Stimulated activated naive CD8-positive, alpha-beta T cell treated with anti-CD3 and anti-CD28 coated beads, Interleukin-15, Interleukin-2, amounts not matched to agents 100 U/mL and 50 U/mL, for 24 hours (primary cell): ENCODE data around the gene HMG20A.

Experiments
- ATAC-seq: fragments of 150-1000 bp; cut with Tn5 transposase; one replicate; pipeline ENCODE4 v1.10.0; 2021
- DNase-seq: peaks from one replicate; pipeline ENCODE4 v3.0.0; 2021

HMG20A gene

GRCh38 chr15:77521206-77521605 is 100.5 kb downstream of the HMG20A start:
- ATAC-seq = no peak
- no peak for DNase-seq

GRCh38 chr15:77525400-77525811 is 104.7 kb downstream of the HMG20A start:
- ATAC-seq = no peak
- DNase-seq = no peak

DNA sequence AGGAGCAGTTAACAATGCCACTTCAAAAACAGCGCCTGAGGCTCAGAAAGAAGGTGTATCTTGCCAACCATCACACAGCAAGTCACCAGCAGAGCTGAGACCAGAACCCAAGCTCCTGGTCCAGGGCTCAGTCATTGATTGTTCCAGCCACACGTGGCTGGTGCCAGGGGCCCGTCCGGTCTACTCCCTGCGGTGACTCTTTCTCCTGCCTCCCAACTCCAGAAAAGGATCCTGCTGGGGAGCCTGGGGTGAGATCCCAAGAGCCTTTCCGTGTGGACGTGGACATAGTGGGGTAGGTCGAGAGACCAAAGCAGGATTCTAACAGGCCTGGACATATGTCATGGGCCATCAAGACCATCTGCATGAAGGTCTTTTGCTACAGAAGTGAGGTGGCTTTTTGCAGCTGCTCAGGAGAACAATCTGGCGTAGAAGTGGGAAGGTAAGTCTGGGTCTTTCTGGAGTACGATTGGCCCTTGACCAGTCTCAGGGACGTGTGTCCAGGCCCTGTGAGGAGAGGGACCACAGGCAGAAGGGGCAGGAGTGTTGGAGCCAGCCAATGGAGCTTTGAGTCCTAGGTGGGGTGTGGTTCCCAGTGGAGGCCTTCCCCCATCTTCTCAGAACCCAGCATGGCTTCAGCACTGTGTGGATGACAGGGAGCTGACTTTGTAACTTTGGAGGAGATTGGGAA is 105.4 kb downstream of the HMG20A start:
- ATAC-seq (no peak), DNase-seq (no peak)

GRCh38 chr15:77526595-77527163 is 106.0 kb downstream of the HMG20A start:
- no peak for ATAC-seq
- DNase-seq = no peak

- DNase-seq (no peak), ATAC-seq (no peak)
Measured at GRCh38 chr15:77527164-77527778, 106.6 kb downstream of the HMG20A start.

- ATAC-seq (no peak), DNase-seq (no peak)
Measured at GRCh38 chr15:77527831-77528231, 107.1 kb downstream of the HMG20A start.

DNA sequence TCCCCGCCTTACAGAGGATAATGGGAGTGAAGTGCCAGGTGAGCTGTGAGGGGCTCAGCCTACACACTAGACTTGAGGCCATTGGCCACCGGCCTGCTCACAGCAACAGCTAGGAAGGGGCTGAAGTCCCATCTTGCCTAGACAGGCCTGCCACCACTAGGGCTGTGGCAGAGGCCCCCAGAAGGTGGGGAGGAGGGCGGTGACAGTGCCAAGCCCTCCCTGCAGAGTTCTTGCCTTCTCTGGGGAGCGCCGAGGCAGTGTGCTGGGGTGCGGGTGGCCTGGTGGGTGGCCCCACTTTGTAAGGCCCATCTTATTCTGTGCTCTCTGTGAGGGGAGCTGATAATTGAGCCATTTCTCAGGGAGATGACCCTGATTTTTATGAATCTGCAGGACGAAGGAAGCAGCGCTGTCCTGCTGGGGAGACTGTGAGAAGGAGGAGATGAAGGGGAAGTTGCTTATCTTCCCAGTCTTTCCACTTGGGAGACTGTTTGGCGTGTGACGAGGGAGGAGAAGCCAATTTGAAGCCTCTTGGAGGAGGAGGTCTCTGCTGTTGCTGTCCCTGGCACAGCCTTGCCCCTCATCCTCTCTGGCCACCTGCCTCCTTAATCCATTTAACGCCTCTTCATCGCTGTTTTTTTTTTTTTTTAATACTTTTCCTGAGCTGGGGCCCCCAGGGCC is 107.7 kb downstream of the HMG20A start:
- ATAC-seq = no peak
- DNase-seq = no peak

DNA sequence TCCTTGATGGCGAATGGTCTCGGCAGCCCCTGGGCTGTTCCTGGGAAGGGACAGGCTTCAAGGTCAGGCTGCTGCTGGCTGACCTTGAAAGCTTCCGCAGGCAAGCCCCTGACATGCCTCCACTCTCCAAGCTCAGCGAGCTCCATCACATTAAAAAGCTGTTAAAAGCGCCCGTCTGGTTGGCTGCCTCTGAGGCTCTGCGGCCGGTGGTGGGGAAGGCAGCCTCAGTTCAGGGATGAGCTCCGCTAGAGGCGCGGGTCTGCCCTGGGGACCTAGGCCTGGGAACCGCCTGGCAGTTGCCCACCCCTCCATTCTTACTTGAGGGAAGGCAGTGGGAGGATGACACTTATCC is 108.3 kb downstream of the HMG20A start:
- DNase-seq (no peak), ATAC-seq (no peak)

- DNase-seq = no peak
- no peak for ATAC-seq
Measured at GRCh38 chr15:77529394-77530159, 108.9 kb downstream of the HMG20A start.

DNA sequence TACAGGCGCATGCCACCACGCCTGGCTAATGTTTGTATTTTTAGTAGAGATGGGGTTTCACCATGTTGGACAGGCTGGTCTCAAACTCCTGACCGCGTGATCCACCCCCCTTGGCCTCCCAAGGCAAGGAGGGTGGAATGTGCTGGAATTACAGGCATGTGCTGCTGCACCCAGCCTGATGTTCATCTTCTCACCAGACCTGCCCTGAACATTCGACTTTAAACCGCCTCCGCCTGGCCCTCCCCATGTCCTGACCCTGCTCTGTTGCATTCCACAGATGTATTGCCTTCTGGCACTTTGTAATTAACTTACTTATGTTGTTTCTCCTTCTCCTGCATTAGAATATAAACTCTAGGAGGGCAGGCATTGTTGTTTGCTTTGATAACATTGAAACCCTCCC is 109.9 kb downstream of the HMG20A start:
- ATAC-seq (no peak), DNase-seq (no peak)

- DNase-seq (no peak), ATAC-seq (no peak)
Measured at GRCh38 chr15:77531191-77532000, 110.7 kb downstream of the HMG20A start.

GRCh38 chr15:77532067-77532710 is 111.5 kb downstream of the HMG20A start:
- no peak for DNase-seq
- ATAC-seq = no peak

DNA sequence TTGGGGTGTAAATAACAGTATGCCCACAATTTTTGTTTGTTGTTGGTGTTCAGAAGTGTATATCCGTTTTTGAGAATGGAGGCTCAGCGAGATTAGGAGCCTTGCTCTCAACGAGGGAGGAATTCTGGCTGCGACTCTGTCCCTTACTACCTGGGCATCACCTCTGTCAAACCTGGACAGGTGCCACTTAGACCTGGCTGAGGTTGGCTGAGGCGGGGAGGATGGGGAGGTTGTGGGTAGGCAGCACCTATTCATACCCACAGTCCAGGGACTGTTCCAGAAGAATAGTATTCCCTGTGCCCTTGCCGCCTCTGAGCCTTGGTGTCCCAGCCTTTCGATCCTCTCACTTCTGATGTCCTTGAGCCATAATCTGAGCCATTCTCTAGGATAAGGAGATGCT is 112.2 kb downstream of the HMG20A start:
- DNase-seq = no peak
- ATAC-seq = no peak

GRCh38 chr15:77533578-77534430 is 113.1 kb downstream of the HMG20A start:
- DNase-seq (no peak), ATAC-seq (no peak)
